HG03571 (cell line): ENCODE results near the gene SERPINA12.

Experiments
- ATAC-seq: cut with Tn5 transposase; IDR thresholded peaks from one replicate; pipeline ENCODE4 v1.9.1; 2021; ENCODE audit not compliant: unreplicated experiment

SERPINA12 gene

DNA sequence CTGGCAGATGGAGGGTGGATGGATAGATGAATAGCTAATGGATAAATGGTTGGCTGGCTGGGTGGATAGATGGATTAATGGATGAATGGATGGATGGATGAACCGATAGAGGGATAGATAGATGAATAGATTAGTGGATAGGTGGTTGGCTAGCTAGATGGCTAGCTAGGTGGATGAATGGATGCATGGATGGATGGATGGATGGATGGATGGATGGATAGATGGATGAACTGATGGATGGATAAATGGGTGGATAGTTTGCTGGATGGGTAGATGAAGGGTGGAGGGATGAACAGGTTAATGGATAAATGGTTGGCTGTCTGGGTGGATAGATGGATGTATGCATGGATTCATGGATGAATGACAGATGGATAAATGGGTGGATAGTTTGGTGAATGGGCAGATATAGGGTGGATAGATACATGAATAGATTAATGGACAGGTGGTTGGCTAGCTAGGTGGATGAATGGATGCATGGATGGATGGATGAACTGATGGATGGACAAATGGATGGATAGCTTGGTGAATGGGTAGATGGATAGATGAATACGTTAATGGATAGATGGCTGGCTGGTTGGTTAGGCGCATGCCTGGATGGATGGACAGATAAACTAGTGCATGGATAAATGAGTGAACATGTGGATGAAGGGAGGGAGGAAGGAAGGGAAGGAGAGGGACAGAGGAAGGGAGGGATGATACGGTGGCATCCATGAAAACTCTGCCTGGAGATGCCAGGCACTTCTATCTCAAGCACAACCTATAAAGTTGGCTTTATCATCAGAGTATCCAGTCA lies 41.3 kb downstream of the SERPINA12 start:
- ATAC-seq: no peak

DNA sequence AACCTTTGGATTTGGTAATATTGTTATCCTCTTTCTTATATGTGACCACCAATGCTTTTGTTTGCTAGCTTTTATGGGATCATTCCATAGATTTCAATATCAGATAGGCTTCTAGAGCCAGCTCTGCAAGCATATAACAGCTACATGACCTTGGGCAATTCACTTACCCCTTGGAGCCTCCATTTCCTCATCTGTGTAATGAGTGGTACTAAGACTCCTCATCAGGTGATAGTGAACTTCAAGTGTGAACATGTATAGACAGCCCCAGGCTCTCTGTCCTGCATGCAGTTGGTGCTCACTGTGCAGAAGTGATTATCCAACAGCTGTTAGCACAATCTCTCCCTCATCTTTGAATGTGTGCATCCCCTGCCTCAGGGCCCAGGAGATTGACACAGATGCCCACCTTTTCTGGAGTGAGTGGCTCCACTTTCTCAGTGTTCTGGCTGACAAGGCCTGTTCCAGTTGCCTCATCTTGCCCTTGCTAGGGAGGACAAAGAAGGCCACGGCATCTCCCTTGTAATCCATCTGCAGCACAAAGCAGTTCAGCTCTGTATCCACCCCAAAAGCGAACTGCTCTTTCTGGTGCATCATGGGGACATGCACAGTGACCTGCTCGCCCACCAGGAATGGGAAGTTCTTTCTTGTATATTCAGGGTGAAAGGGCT lies 42.4 kb downstream of the SERPINA12 start:
- ATAC-seq: no peak

DNA sequence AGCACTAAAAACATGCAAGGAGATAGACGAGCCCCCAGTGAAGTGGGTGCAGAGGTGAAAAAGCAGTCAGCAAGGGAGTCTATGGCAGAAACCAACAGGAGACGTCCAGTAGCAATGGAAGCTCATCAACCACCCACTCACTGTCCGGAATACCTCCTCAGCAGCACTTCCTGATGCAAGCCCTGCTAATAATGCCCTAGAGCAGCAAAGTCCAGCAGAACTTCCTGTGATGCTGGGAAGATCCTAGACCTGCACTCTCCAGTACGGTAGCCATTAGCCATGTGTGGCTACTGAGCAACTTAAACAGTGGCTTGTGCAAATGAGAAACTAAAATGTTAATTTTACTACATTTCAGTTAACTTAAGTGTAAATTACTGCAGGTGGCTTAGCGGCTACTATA lies 44.2 kb downstream of the SERPINA12 start:
- ATAC-seq: no peak

DNA sequence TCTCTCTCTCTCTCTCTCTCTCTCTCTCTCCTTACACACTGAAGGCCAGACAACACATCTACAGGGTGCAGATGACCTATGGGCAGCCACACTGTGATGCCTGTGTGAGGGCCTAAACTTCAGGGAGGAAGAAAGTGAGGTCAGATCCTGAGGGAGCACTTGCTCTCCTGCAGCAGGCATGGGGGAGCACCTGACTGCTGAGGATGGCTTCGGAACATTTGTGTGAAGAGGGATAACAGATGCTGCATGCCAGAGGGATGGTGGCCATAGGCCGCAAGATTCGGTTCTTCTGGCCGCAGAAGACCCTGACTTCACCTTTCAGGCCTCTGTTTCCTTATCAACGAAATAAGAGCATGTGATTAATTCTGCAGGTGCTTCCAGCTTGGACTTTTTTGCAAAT lies 45.0 kb downstream of the SERPINA12 start:
- no peak for ATAC-seq

DNA sequence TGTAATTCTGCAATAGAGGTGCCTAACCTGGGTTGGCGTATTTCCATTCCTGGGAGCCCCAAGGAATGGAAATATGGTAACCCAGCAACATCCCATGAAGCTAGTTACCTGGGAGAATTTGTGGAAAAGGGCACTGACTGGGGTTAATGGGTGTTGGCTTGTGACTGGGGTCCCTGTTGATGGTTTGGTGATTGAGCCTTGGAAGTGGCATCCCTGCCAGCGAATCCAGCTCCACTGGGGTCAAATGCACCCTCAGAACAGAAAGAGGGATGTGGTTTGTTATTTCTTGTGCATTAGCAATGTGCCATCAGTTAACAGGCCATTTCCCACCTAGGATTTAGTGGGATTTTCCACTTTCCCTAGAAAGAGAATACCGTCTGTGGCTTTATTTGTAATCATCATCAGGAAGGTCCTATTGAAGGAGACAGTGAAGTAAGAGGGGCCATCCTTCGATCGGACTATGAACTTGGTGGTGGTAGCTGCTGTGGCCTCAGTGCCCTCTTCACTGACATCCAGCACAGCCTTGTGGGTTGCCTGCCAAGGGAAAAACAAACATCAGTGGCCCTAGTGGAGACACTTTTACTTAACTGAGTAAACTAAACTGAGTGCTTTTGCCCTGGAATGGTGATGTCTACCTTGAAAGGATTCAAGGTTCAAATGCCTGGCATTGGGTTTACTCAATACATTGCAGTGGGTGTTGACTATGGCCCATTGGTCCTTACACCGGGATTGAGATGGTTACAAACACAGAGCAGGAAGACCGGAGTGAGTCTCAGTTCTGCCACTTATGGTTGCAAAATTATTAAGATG lies 46.3 kb downstream of the SERPINA12 start:
- ATAC-seq: no peak

DNA sequence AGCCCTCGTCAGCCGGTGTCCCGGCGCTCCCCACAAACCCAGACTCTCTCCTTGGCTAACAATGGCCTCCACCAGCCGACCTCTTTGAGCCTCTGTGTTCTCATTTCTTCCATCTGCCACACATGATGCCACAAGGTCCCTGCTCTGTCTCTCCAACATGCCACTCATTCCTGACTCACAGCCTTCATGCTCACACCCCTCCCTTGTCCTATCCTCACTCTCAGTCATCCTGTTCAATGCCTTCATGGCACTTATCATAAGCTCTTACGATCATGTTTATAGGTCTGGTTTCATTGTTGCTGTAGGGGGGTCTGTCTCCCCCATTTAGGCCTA lies 47.1 kb downstream of the SERPINA12 start:
- no peak for ATAC-seq

DNA sequence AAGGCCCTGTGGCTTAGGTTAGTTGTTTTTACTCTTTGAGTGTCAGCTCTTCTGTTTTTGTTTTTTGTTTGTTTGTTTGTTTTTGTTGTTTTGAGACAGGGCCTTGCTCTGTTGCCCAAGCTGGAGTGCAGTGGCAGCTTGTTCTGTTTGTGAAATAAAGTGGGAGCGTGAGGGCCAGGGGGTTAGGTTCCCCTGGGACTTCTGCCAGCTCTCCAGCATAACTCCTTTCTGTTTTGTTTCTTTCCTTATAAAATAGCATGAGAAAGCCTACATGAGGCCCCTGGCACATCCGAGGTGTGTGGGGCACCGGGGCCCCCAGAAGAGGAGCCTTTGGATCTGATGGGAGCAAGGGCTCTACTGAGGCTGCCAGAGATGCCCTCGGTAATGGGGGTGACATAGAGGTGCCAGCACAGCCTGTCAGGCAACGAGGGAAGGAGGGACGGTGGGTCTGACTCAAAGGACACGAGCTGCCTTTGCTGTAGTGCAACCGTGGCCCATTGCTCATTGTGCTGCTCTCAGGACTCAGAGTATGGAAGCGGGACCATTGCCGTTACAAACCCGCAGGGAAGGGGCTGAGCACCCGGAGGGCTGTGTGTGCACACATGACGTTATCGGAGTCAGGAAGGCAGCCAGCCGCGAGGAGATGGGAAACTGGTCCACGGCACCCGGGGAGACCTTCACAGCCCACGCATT lies 47.6 kb downstream of the SERPINA12 start:
- ATAC-seq: no peak

DNA sequence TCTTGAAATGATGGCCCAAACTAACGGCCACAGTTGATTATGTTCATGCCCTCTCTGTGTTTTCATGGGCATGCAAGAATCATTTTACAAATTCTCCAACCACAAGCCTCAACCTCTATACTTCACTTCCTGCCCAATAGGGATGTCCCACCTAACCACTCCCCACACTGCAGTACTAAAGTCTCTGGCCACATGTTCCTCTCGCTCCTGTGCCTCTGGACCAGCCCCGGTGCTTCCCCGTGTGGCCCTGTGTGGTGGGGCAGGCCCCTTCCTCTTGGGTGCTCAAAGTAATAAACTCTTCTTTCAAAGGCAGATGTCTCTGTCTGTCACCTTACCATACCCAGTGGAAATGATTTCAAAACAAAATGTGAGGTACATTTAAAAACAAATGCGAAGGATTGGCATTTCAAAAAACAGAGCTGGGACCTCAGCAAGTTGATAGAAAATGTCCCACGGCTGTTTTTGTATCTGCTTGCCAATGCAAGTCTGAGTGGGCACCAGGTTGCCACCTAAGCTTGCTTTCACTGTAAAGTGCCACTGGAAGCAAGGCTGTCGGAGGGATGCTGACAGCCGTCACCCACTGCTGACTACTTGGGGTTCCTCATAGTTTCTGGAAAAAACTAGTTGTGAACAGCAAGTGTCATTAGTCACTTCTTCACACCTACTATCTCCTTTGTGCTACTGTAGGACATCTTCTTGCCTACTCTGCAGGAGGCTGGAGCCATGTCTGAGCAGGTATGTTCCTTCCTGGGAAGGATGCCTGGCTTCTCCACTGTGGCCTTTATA lies 48.4 kb downstream of the SERPINA12 start:
- no peak for ATAC-seq

DNA sequence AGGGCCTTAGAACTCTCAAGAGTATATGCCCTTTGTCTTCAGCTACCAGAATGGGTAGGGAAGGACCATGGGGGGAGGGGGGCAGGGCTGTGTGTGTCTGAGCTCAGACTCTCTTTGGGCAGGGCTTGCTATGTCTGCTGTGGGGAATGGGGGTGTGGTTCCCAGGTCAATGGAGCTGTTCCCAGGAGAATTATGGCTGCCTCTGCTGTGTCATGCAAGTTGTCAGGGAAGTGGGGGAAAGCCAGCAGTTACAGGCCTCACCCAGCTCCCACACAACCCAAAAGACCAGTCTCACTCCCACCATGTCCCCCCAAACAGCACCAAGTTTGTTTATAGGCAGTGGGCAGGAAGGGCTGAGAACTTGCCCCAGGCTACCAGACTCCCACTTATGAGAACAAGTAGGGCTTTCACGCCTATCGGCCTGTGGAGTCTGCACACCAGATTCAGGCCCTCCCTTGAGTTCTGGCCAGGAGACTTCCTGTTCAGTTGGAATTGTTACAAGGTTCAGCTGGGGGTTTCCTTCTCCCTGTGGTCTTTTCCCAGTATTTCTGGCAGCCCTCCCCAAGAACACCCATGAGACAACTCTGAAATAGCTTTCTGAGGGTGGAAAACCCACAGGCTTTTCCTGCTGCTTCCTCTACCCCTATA lies 50.6 kb downstream of the SERPINA12 start:
- ATAC-seq: no peak

DNA sequence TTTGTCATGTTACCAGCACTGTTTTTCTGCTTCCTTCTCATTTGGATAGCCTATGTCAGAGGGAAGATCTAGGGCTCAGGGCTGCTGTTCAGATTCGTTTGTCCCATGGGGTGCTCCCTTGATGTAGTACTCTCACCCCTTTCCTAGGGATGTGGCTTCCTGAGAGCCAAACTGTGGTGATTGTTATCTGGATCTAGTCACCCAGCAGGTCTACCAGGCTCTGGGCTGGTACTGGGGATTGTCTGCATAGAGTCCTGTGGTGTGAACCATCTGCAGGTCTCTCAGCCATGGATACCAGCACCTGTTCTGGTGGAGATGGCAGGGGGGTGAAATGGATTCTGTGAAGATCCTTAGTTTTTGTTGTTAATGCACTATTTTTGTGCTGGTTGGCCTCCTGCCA lies 51.2 kb downstream of the SERPINA12 start:
- no peak for ATAC-seq

DNA sequence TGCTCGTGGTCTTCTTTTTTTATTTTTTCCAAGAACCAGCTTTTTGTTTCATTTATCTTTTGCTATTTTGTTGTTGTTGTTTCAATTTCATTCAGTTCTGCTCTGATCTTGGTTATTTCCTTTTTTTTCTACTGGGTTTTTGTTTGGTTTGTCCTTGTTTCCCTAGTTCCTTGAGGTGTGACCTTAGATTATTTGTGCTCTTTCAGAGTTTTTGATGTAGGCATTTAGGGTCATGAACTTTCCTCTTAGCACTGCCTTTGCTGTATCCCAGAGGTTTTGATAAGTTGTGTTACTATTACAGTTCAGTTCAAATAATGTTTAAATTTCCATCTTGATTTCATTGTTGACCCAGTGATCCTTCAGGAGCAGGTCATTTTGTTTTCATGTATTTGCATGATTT lies 53.3 kb downstream of the SERPINA12 start:
- ATAC-seq: no peak

DNA sequence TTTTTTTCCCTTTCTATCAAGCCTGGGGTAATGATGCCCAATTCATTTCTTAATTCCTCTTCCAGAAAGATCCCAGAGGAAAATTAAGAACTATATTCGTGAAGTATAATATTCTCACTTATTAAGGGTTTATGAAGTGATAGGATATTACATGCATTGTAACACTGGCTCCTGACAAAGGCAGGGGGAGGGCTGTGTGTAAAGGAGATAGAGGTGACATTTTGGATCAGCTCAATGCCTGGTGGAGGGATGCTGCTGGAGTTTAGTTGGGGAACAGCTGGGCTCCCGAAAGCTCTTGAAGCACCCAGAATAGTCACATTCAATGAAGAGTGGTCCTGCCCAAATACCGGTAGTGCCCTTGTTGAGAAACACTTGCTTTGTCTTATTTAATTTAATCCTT lies 57.4 kb downstream of the SERPINA12 start:
- ATAC-seq: no peak

DNA sequence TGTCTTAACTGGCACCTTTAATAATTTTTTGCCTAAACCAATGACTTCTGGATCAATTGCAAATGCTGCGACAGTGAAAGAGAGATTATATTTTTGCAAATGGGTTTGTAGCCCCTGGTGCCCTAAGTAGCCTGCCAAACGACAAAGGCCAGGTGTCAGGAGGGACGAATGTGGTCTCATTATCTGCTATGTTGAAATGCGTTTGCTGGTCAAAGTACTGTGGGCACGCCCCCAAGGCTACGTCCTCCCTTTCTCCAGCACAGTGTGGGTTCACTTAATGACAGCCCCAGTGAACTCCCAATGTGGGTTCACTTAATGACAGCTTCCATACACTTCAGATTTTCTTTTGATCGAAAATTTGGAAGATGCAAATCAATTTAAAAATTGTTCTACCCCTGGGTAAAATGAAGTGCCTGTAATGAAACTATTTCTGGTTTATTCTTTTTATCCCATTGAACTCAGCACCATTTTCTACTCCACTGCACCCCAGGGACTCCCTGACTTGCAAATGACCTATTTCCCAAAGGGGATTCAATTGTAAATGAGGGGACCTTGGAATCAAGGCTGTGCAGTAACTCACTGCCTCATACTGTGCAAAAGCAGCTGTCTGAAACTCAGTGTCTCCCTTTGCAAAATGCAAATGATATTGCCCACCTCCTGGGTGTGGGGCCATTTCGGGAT lies 58.0 kb downstream of the SERPINA12 start:
- no peak for ATAC-seq

DNA sequence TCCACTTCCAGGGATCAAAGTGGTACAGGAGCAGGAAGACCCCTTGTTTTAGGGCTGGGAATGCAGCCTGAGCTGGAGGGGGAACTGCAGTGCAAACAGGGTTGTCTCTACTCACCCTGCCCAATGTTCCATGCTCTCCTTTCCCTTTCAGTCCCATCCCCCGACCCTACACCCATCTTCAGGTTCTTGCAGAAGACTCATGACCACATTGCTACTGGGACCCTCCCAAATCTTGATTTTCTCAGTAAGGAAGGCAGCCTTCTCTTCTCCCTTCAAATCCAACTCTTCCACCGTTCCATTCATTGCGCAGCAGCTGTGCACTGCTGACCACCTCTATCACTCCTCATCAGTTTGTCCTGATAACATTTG lies 58.6 kb downstream of the SERPINA12 start:
- ATAC-seq: no peak

DNA sequence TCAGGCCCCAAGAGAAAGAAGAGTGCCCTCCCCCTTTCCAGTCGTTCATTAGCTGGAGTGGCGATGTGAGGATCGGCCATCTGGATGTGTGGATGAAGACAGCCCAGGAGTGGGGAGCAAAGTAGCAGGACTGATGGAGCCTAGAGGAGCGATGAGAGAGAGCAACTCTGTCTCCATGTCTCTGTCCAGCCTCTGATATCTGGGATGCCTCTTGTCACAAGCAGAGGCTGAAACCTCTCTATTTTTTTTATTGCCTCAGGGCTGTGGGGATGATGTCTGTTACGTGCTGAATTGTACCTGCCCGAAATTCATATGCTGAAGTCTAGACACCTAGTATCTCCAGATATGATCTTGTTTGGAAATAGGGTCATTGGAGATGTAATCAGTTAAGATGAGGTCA lies 59.3 kb downstream of the SERPINA12 start:
- ATAC-seq: no peak

DNA sequence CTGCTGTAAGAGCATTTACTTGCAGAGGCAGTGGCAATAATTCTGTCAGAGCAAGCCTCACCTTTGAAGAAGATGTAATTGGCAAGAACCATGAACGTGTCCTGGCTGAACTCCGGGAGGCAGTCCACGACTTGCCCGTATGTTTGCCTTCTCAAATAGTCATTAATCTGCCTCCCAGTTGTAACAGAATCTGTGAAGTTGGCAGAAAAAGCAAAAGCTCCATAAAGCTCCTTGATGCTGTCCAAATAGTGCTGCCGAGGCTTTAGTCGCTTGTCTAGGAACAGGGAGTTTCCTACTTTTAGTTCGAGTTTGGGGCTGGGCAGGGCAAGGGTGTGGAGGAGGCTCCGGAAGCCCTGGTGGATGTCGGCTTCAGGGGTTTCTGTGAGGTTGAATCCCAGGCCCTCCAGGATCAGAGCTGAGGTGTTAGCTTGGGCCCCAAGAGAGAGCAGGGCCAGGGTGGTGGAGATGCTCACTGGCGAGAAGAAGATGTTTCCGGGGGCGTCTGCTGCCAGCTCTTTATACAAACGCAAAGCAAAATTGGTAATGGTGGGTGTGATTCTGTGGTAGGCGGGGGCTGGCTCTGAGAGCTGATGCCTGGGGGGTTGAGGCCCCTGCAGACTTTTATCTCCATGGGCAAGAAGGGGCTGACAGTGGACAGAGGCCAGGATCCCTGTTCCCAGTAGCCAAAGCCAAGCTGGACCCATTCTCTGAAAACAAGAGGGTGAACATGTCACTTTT lies 61.0 kb downstream of the SERPINA12 start:
- ATAC-seq: no peak

DNA sequence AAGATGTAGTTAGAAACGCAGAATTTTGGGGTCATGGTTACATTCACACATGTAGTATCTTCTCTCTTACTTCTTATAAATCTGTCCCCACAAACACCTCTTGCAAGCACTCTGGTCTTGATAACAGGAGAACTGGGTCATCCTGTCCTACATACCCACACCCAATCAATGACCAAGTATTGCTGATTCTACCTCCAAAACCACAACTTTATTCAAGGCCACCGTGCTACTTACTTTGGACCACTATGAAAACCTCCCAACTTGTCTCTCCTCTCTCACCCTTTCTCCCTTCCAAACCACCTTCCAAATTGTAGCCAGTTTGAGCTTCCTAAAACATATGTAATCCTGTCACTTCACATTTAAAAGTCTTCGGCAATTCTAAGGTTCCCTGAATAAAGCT lies 62.1 kb downstream of the SERPINA12 start:
- no peak for ATAC-seq

DNA sequence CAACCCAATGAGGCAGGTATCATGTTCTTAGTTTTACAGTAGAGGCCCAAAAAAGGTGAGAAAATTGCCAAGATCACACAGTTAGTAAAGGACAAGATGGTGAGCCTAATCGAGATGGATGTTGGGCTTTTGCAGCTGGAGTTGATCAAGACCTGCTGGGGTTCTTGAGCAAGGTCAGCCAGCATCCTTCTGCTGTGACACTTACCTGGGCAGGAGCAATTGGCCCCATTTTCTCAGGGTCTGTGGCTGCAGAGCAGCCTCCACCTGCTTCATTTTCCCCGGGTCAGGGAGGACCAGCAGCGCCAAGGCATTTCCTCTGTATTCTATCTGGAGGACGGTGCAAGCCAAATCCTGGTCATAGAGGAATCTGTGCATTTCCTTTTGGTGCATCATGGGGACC lies 63.1 kb downstream of the SERPINA12 start:
- ATAC-seq: no peak

DNA sequence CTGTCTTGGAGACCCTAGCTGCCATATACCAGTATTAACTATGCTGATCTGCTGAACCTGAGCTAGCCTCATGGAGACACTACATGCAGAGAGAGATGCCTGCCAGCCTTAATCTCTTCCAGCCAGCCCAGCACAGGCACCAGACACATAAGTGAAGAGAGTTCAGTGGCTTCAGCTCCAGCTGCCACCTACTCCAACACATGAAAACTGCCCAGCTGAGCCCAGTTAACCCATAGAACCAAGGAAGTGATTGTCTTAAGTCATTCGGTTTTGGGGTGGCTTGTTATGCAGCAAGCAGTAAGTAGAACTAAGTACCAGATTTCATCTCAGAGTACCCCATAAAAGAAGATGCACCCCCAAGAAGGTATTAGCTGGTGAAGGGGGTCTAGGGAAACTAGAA lies 64.3 kb downstream of the SERPINA12 start:
- no peak for ATAC-seq
